RWPE2 (cell line): ENCODE results near the gene SF3B2.
"Not testable (repeated sequence)": the region's sequence is repeated elsewhere in the genome, so short reads cannot be mapped to it uniquely, and the experiment has no call there.

Experiments
- ATAC-seq: fragments of 200-7000 bp; cut with Tn5 transposase; 3 replicates; pipeline ENCODE4 v1.9.1; 2021; ENCODE audit warnings: low read depth
- DNase-seq: peaks from one replicate; pipeline ENCODE4 v3.0.0-alpha.2; 2020; ENCODE audit warnings: low spot score
- H3K27ac ChIP-seq: fragments of 450-650 bp; 2 replicates; pipeline ENCODE4 v1.5.1; 2017; ENCODE audit warnings: mild to moderate bottlenecking; ENCODE audit not compliant: poor library complexity, severe bottlenecking
- H3K27me3 ChIP-seq: fragments of 250-450 bp; sonication (Bioruptor Pico); 2 replicates; pipeline ENCODE4 v1.5.1; 2021; ENCODE audit warnings: mild to moderate bottlenecking, moderate library complexity; ENCODE audit not compliant: insufficient read depth, poor library complexity, severe bottlenecking
- H3K36me3 ChIP-seq: fragments of 250-450 bp; sonication (Bioruptor Pico); 2 replicates; pipeline ENCODE4 v1.5.1; 2020; ENCODE audit warnings: low read depth, mild to moderate bottlenecking, moderate library complexity
- H3K4me1 ChIP-seq: fragments of 250-450 bp; sonication (Bioruptor Pico); 2 replicates; pipeline ENCODE4 v1.5.1; 2021; ENCODE audit warnings: mild to moderate bottlenecking, moderate library complexity; ENCODE audit not compliant: insufficient read depth, poor library complexity, severe bottlenecking
- H3K4me3 ChIP-seq: fragments of 250-450 bp; sonication (Bioruptor Pico); 2 replicates; pipeline ENCODE4 v1.5.1; 2021; ENCODE audit warnings: mild to moderate bottlenecking, moderate library complexity; ENCODE audit not compliant: severe bottlenecking
- H3K9me3 ChIP-seq: fragments of 250-450 bp; sonication (Bioruptor Pico); 2 replicates; pipeline ENCODE4 v1.5.1; 2021; ENCODE audit warnings: mild to moderate bottlenecking, moderate library complexity; ENCODE audit not compliant: severe bottlenecking
- TF ChIP-seq, protein P1 (sequence below): fragments of 450-650 bp; IDR thresholded peaks from one replicate; pipeline ENCODE4 v1.5.1; 2017; ENCODE audit warnings: mild to moderate bottlenecking, moderate library complexity; ENCODE audit not compliant: poor library complexity, severe bottlenecking

Gene SF3B2

DNA sequence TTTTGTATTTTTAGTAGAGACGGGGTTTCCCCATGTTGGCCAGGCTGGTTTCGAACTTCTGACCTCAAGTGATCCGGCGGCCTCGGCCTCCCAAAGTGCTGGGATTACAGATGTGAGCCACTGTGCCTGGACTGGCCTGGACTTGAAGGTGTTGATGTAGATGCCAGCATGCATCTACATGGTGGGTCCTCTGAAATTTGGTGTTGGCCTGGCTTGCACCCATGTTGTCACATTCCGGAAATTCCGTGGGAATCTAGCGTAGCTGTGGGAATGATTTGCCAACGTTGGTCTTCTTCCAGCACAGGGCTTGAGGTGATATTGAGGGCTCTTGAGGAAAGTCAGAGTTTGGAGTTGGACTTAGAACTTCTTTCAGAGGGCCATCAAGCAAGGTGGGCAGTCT is 24.4 kb downstream of the SF3B2 start:
- Histone ChIP-seq H3K4me1 (peaks cover 20% of the 10 kb centered on the region), H3K36me3 (peaks cover 25% of the 10 kb centered on the region), H3K27me3 (no peaks in the 10 kb centered on the region), H3K9me3 (no peaks in the 10 kb centered on the region), H3K4me3 (no peak overlapping the region), H3K27ac (no peak overlapping the region)
- DNase-seq (no peak), ATAC-seq (no peak)
- TF ChIP-seq, protein P1, sequence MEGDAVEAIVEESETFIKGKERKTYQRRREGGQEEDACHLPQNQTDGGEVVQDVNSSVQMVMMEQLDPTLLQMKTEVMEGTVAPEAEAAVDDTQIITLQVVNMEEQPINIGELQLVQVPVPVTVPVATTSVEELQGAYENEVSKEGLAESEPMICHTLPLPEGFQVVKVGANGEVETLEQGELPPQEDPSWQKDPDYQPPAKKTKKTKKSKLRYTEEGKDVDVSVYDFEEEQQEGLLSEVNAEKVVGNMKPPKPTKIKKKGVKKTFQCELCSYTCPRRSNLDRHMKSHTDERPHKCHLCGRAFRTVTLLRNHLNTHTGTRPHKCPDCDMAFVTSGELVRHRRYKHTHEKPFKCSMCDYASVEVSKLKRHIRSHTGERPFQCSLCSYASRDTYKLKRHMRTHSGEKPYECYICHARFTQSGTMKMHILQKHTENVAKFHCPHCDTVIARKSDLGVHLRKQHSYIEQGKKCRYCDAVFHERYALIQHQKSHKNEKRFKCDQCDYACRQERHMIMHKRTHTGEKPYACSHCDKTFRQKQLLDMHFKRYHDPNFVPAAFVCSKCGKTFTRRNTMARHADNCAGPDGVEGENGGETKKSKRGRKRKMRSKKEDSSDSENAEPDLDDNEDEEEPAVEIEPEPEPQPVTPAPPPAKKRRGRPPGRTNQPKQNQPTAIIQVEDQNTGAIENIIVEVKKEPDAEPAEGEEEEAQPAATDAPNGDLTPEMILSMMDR = no peak

DNA sequence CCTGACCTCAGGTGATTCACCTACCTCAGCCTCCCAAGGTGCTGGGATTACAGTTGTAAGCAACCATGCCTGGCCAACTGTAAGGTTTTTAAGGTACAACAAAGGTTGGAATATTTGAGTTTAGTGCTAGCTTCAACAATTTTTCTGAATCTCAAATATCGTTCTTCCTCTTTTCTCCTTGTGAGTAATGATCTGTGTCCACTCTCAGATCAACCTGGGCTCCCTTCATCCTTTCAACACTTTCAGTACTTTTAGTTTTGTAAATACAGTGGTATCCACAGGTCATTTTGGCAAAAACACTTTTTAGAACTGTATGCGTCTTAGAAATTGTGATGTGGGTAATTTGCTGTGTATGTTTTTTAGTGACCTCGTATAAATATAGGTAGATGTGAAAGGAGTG is 25.8 kb downstream of the SF3B2 start:
- TF ChIP-seq, protein P1 = no peak
- Histone ChIP-seq H3K9me3 (no peaks in the 10 kb centered on the region), H3K27ac (peak overlapping the region; percentile 1), H3K27me3 (no peaks in the 10 kb centered on the region), H3K4me3 (no peak overlapping the region), H3K36me3 (peaks cover 20% of the 10 kb centered on the region), H3K4me1 (peaks cover 25% of the 10 kb centered on the region)
- ATAC-seq (no peak), DNase-seq (no peak)

GRCh38 chr11:66078949-66079348 is 26.8 kb downstream of the SF3B2 start:
- peaks cover 34% of the 10 kb centered on the region for H3K4me1 ChIP-seq
- DNase-seq, ATAC-seq, H3K27me3 ChIP-seq, H3K27ac ChIP-seq, H3K9me3 ChIP-seq, H3K4me3 ChIP-seq: not testable (repeated sequence)
- peaks cover 20% of the 10 kb centered on the region for H3K36me3 ChIP-seq

DNA sequence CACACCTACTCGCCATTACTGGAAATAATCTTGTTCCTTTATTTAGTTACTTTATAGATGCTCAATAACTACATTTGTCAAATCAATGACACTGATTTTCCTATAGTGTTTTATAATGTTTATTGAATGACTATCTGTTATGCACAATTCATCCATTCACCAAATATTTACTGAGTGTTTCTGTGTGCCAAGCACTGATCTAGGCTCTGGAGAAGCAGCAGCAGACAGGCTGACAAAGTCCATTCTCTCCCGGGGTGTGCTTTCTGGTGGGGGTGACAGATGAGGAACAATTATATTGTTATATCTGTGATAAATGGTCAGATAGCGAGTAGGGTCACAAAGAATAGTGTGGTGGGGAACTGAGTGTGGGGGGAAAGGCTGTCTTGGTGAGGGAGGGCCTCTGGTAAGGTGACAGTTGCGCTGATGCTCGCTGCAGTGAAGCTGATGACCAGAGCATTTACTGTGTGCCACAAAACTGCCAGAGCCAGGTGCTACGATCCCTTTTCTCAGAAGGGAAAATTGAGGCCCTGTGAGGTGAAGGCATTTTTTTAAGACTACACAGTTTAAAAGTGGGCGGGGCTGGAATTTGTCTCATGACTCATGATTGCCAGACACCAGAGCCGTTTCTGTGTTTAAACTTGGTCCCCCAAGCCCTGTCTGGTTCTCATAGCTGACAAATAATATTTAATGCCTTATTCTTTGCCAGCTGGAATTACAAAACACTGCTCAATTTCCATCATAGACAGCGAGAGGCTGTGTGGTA is 28.1 kb downstream of the SF3B2 start:
- H3K27ac ChIP-seq = peak overlapping the region; percentile 63
- DNase-seq (no peak), ATAC-seq (peak; percentile 67)
- no peaks in the 10 kb centered on the region for H3K9me3 ChIP-seq
- peaks cover 13% of the 10 kb centered on the region for H3K36me3 ChIP-seq
- no peak overlapping the region for H3K4me3 ChIP-seq
- no peaks in the 10 kb centered on the region for H3K27me3 ChIP-seq
- TF ChIP-seq, protein P1 = no peak
- H3K4me1 ChIP-seq = peaks cover 34% of the 10 kb centered on the region

DNA sequence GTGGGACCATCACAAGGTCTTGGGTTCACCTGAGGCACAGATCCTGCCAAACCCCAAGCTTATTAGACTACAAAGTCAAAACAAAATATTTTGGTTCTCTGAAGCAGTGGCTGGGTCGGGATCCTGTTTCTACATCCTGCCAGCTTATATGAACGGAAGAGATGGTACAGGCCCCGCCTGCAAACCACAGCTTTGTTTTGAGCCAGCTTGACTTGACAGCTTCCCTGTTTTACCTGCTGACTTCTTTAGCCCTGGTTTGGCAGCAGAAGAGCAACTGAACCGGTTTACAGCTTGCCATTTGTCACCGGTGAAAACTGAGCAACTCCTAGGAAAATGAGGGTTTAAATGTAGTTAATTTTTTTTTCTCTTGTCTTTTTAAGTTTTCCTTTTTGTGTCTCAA is 29.3 kb downstream of the SF3B2 start:
- TF ChIP-seq, protein P1 = no peak
- DNase-seq (no peak), ATAC-seq (peak; percentile 86)
- Histone ChIP-seq H3K4me3 (no peak overlapping the region), H3K36me3 (peaks cover 6% of the 10 kb centered on the region), H3K9me3 (no peaks in the 10 kb centered on the region), H3K27me3 (no peaks in the 10 kb centered on the region), H3K27ac (peak overlapping the region; percentile 63), H3K4me1 (peaks cover 34% of the 10 kb centered on the region)
